Epithelial cell of esophagus (primary cell): ENCODE data around the gene CITED1.

Source experiments
- DNase-seq: peaks from one replicate; pipeline ENCODE4 v3.0.0; 2010; ENCODE audit warnings: low read depth
- H3K4me3 ChIP-seq: 2 replicates; pipeline ENCODE4 v1.5.1; 2011; ENCODE audit warnings: mild to moderate bottlenecking, low read length, control low read depth
- TF ChIP-seq, protein P1 (sequence below): IDR thresholded peaks from 2 replicates; pipeline ENCODE4 v1.5.1; 2011; ENCODE audit warnings: low read depth, mild to moderate bottlenecking, low read length, control low read depth, inconsistent platforms; ENCODE audit not compliant: insufficient read depth; ENCODE audit errors: missing control alignments

CITED1 gene, protein sequence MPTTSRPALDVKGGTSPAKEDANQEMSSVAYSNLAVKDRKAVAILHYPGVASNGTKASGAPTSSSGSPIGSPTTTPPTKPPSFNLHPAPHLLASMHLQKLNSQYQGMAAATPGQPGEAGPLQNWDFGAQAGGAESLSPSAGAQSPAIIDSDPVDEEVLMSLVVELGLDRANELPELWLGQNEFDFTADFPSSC

DNA sequence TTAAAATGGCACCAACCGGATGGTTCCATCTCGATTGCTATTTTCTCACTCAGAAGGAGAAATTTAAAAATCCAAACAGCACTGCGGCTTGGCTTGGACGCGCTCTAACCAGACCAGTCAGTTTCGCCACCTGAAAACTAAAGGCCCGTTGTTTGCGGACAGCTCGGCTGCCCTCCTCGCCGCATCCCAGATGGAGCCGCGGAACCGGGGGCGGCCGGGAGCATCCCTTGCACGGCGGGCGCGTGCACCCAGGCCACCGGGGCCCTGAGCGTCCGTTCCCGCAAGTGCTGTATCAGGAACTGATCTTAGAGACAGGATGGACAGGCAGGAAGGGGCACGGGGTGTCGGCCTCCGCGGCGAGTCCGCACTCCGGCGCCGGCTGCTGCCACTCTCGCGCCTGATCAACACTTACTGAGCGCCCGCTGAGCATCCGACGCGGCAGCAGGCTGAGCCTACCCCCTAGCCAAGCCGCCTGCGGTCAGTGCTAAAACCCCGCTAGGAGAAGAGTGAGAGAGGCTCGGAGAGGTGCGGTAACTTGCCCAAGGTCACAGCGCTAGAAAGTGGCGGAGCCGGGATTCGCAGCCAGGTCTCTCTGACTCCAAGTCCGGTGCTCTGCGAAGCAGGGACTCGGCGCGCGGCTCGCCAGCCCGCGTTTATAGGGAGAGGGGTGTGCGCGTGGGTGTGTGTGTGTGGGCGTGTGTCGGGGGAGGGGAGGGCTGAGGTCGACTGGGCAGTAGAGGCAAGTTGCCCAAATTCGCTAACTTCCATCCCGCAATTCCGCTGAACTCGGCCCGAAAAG is at the start of gene CITED1:
CITED1 (minus strand) TSS at position 629 of the 799 bp plus-strand sequence. CDS start 3,045 bp downstream, outside the sequence.
- H3K4me3 ChIP-seq, result peak within 1 kb of the TSS; percentile 51
- TF ChIP-seq, protein P1, sequence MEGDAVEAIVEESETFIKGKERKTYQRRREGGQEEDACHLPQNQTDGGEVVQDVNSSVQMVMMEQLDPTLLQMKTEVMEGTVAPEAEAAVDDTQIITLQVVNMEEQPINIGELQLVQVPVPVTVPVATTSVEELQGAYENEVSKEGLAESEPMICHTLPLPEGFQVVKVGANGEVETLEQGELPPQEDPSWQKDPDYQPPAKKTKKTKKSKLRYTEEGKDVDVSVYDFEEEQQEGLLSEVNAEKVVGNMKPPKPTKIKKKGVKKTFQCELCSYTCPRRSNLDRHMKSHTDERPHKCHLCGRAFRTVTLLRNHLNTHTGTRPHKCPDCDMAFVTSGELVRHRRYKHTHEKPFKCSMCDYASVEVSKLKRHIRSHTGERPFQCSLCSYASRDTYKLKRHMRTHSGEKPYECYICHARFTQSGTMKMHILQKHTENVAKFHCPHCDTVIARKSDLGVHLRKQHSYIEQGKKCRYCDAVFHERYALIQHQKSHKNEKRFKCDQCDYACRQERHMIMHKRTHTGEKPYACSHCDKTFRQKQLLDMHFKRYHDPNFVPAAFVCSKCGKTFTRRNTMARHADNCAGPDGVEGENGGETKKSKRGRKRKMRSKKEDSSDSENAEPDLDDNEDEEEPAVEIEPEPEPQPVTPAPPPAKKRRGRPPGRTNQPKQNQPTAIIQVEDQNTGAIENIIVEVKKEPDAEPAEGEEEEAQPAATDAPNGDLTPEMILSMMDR, result no peak
- no peak for DNase-seq

DNA sequence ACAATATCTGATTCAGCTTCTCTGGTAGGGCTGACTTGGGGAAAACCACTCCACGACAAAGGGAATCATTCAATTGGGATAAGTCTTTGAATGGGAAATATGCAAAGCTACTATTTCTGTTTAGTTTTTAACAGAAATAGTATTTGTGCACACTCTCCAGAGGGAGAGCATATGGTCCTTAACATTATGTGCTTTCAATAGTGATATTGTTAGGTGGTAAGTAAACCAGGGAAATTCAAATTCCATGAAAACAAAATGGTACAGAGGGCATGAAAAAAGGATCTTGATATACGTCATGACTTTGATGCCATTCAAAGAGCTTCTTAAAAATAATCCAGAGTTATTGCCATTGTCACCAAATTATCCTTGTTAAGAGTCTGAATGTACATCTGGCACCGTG is 47.1 kb upstream of the CITED1 start:
- DNase-seq, result no peak
- TF ChIP-seq, protein P1, result no peak

DNA sequence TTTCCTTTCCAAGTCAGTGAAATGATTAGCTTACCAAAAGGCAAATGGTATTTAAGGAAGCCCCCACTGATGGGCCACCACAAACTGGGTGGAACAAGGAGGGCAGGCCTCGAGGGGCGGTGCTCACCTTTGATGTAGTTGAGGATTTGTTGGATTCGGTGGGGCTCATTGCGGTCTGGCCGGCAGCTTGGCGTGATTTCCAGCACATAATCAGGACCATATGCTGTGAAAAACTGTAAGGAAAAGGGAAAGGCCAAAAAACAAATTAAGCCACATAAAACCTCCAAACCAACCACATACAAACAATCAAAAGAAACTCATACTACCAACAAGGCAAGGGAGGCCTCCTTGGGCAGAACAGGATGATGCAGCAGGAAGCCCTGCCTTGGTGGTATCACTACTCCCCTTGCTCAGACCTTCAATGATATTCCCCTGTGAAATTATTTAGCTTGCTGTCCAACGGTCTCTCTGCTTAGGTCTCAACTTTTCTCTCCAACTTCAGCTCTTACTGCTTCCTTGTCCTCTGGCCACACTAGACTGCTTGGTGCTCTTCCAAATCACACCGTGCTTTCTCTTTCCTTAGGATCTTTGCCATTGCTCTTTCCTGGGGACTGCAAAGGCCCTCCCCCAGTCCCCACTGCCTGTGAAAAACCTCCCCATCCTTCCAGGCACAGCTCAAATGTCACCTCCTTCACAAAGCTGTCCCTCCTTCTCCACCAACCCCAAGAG is 46.1 kb upstream of the CITED1 start:
- H3K4me3 ChIP-seq, result no peak overlapping the region
- TF ChIP-seq, protein P1, result no peak

More for the DNA sequence above, 47.1 kb upstream of the CITED1 start:
- H3K4me3 ChIP-seq, result no peak overlapping the region

DNA sequence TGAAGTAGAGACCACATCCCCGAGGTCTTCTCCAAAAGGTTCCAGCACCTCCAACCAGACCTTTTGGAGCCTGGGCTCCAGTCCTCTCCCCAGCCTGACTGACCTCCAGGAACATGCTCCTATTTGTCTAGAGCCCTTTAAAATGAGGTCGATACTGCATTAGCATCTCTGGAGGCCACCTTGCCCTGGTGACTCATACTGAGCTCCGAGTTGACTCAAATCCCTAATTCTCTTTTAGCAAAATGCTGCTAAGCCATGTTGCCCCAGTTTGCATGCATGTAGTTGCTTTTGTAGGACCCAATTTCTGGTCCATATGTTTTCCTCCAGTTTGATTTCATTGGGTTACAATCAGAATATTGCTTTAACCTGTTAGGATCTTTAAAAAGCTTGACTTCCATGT is 43.5 kb upstream of the CITED1 start:
- DNase-seq, result no peak
- H3K4me3 ChIP-seq, result no peak overlapping the region
- TF ChIP-seq, protein P1, result no peak

More for the DNA sequence above, 46.1 kb upstream of the CITED1 start:
- no peak for DNase-seq

DNA sequence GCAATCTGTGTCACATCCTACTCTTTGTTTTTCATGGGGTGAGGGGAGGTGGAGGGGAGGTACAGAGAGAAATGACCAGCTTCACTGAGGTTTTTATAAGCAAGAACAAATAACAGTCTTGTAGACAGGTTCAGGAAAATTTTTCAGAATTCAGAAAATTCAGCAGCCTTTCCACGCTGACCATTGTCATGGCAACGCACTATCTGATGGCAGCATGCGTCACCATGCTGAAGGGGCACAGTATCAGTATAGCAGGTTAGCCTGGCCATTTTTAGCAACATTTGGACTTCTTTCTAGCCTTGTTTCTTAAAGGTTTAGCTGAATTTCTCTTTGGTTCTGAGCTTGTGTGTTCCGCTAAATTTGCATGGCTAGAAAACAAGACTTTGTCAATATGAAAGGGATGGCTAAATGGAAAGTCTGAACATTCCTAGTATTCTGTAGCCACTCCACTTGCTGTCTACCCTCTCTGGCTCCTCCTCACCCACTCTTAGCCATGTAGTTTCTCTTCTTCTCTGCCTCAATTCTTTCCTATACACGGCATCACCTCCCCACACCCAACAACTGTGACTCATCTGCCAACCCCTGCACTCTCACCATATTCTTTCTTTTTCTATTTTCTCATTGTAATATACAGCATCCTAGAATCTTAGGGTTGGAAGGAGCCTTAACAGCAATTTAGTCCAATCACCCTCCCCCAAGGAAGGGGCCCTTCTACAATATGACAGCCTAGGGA is 42.7 kb upstream of the CITED1 start:
- DNase-seq, result no peak

DNA sequence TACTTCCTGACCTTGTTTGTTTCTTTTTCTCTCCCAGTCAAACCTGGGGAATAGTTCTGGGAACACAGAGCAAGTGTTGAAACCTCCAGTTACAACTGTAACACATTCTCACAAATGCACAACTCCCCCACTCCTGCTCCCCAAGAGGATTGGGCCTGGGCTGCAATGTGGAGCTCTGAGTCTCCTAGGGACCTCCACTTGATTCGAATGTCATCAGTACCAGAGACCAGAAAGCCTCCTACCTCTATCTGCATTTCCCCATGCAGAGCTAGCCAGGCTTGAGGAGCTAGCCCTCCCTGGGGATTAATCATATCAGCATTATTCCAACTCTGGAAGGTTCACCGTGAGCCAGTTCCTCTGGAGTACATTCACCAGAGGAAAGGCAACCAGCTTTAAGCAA is 41.7 kb upstream of the CITED1 start:
- DNase-seq, result no peak
- TF ChIP-seq, protein P1, result no peak
- H3K4me3 ChIP-seq, result no peak overlapping the region

More for the DNA sequence above, 42.7 kb upstream of the CITED1 start:
- no peak overlapping the region for H3K4me3 ChIP-seq
- TF ChIP-seq, protein P1, result no peak
